Keratinocyte (primary cell): Measurements from ENCODE around the gene CDH13. TPM values are rescaled to one million over a fixed set of nuclear protein-coding genes. Genes with fewer than 3 reads are reported as not detected.
A peak's percentile ranks its signal among the peaks of the same experiment; 100 is the strongest.

Experiments used
- DNase-seq: peaks from one replicate; pipeline ENCODE4 v3.0.0-alpha.2; 2011; ENCODE audit warnings: low read depth, missing footprints, low spot score
- FAIRE-seq: peaks from 2 replicates; lab custom pipeline; 2011; peaks lifted over from hg19 to GRCh38; lab: Jason Lieb, UNC
- H2AFZ ChIP-seq: 2 replicates; pipeline ENCODE4 v1.6.0; 2012; ENCODE audit warnings: low read length, control low read depth, inconsistent platforms; ENCODE audit not compliant: control insufficient read depth
- H3K27ac ChIP-seq: 2 replicates; pipeline ENCODE4 v1.5.1; 2011; ENCODE audit warnings: low read length; ENCODE audit not compliant: control insufficient read depth, insufficient read depth
- H3K27me3 ChIP-seq: 3 replicates; pipeline ENCODE4 v1.6.0; 2011; ENCODE audit warnings: low read length; ENCODE audit not compliant: control insufficient read depth, insufficient read depth; ENCODE audit errors: extremely low read depth
- H3K36me3 ChIP-seq, 2 experiments: 2 replicates in 1 of 2; 3 replicates in 1 of 2; pipeline ENCODE4 v1.5.1; 2011; ENCODE audit warnings: low read length in 2 of 2, mild to moderate bottlenecking in 1 of 2; ENCODE audit not compliant: control insufficient read depth in 2 of 2, insufficient read depth in 2 of 2; ENCODE audit errors: extremely low read depth in 1 of 2
- H3K4me1 ChIP-seq: 3 replicates; pipeline ENCODE4 v1.5.1; 2011; ENCODE audit warnings: low read length; ENCODE audit not compliant: control insufficient read depth, insufficient read depth; ENCODE audit errors: extremely low read depth
- H3K4me2 ChIP-seq: 3 replicates; pipeline ENCODE4 v1.6.0; 2011; ENCODE audit warnings: low read depth, low read length; ENCODE audit not compliant: control insufficient read depth, insufficient read depth; ENCODE audit errors: extremely low read depth
- H3K4me3 ChIP-seq, 3 experiments: fragments of 200-600 bp in 1 of 3; sonication (generic) in 1 of 3; 2 replicates in 2 of 3; 3 replicates in 1 of 3; pipeline ENCODE4 v1.5.1; 2011 to 2016; ENCODE audit warnings: low read length in 3 of 3, mild to moderate bottlenecking in 3 of 3, control low read depth in 2 of 3, inconsistent platforms in 1 of 3, low read depth in 1 of 3, mixed read lengths in 1 of 3, mixed run types in 1 of 3, moderate library complexity in 1 of 3; ENCODE audit not compliant: control insufficient read depth in 2 of 3, insufficient read depth in 2 of 3; ENCODE audit errors: extremely low read depth in 1 of 3
- H3K79me2 ChIP-seq: 2 replicates; pipeline ENCODE4 v1.6.0; 2012; ENCODE audit warnings: low read length; ENCODE audit not compliant: control insufficient read depth, insufficient read depth
- H3K9ac ChIP-seq: 3 replicates; pipeline ENCODE4 v1.6.0; 2011; ENCODE audit warnings: low read length; ENCODE audit not compliant: control insufficient read depth, insufficient read depth; ENCODE audit errors: extremely low read depth
- H3K9me1 ChIP-seq: 3 replicates; pipeline ENCODE4 v1.6.0; 2011; ENCODE audit warnings: low read length; ENCODE audit not compliant: control insufficient read depth, insufficient read depth; ENCODE audit errors: extremely low read depth
- H3K9me3 ChIP-seq: 2 replicates; pipeline ENCODE4 v1.5.1; 2012; ENCODE audit warnings: low read depth, low read length; ENCODE audit not compliant: control insufficient read depth
- H4K20me1 ChIP-seq: 3 replicates; pipeline ENCODE4 v1.6.0; 2011; ENCODE audit warnings: low read length; ENCODE audit not compliant: control insufficient read depth, insufficient read depth; ENCODE audit errors: extremely low read depth
- CTCF ChIP-seq, 3 experiments: IDR thresholded peaks in 1 of 3; conservative IDR thresholded peaks in 1 of 3; optimal IDR thresholded peaks in 1 of 3; 2 replicates in 2 of 3; 3 replicates in 1 of 3; pipeline versions ENCODE3 to v1.5.1; 2011; ENCODE audit warnings: low read length in 3 of 3, mild to moderate bottlenecking in 3 of 3, moderate library complexity in 2 of 3, control low read depth in 1 of 3, inconsistent platforms in 1 of 3; ENCODE audit not compliant: insufficient read depth in 2 of 3; ENCODE audit errors: extremely low read depth in 1 of 3
- EZH2 ChIP-seq: IDR thresholded peaks from one replicate; pipeline ENCODE4 v1.6.1; 2012; ENCODE audit warnings: inconsistent platforms, mild to moderate bottlenecking, low read length, moderate library complexity
- dilution Hi-C: fragments of 300-500 bp; cut with MboI; formaldehyde crosslinking; loops from one replicate; pipeline ENCODE4 v1.7.0; 2020; ENCODE audit warnings: low sequenced_read_pairs; ENCODE audit not compliant: extremely low pct_ligation_motif_present
- polyA plus RNA-seq, 5 experiments: library from polyadenylated mRNA; depleted of rRNA in 3 of 5; stranded (reverse) in 3 of 5; stranded (forward) in 1 of 5; unstranded in 1 of 5; fragments of >200 nt; gene quantifications; 1 replicate in 1 of 5; 2 replicates in 3 of 5; 3 replicates in 1 of 5; pipeline versions ENCODE4 v1.2.1 to v1.2.3, GENCODE V29; 2011 to 2012; ENCODE audit warnings: missing spikeins in 2 of 5, low read depth in 1 of 5, low replicate concordance in 1 of 5

Gene CDH13
- polyA plus RNA-seq, 1 donor (not counting 4 experiments of a cell fraction or from before 2014, with no cell fraction given): 111 TPM

GRCh38 chr16:83105279-83106077, 478.7 kb downstream of the CDH13 start:
- Histone ChIP-seq H3K9ac (peak overlapping the region; percentile 24), H3K9me3 (no peaks in the 10 kb centered on the region), H3K4me1 (peaks cover 25% of the 10 kb centered on the region), H3K4me3 (no peak overlapping the region), H3K27ac (peak overlapping the region; percentile 61), H2AFZ (no peak overlapping the region), H3K36me3 (no peaks in the 10 kb centered on the region), H3K79me2 (no peaks in the 10 kb centered on the region), H3K27me3 (no peaks in the 10 kb centered on the region), H4K20me1 (no peaks in the 10 kb centered on the region), H3K9me1 (no peaks in the 10 kb centered on the region), H3K4me2 (peak overlapping the region; percentile 29)
- TF ChIP-seq EZH2: no peak
- TF ChIP-seq CTCF (optimal IDR thresholded peaks at IDR 0.05 in 1 of 3, IDR thresholded peaks at IDR 0.05 in 1 of 3, conservative IDR thresholded peaks at IDR 0.05 in 1 of 3; ENCODE audit: extremely low read depth in 1 of 3, insufficient read depth in 2 of 3, low read length in 3 of 3): no peak
- dilution Hi-C loops: no loop called here
- FAIRE-seq (peak; percentile 99), DNase-seq (peak; percentile 81)

GRCh38 chr16:83109490-83110125, 482.8 kb downstream of the CDH13 start:
- Histone ChIP-seq H3K9me3 (no peaks in the 10 kb centered on the region), H3K9me1 (no peaks in the 10 kb centered on the region), H3K4me2 (no peak overlapping the region), H3K27ac (no peak overlapping the region), H3K27me3 (no peaks in the 10 kb centered on the region), H2AFZ (no peak overlapping the region), H3K4me1 (peaks cover 16% of the 10 kb centered on the region), H3K36me3 (no peaks in the 10 kb centered on the region), H3K9ac (no peak overlapping the region), H3K79me2 (no peaks in the 10 kb centered on the region), H3K4me3 (no peak overlapping the region), H4K20me1 (no peaks in the 10 kb centered on the region)
- no peak for FAIRE-seq
- DNase-seq: no peak
- dilution Hi-C loops: no loop called here
- TF ChIP-seq EZH2: no peak
- no peak for TF ChIP-seq CTCF (optimal IDR thresholded peaks at IDR 0.05 in 1 of 3, IDR thresholded peaks at IDR 0.05 in 1 of 3, conservative IDR thresholded peaks at IDR 0.05 in 1 of 3; ENCODE audit: extremely low read depth in 1 of 3, insufficient read depth in 2 of 3, low read length in 3 of 3)
